Measurements from ENCODE around the gene SLC37A3.

- TF ChIP-seq CTCF (IDR thresholded peaks at IDR 0.05), result no peak
- no peak for TF ChIP-seq POLR2A (IDR thresholded peaks at IDR 0.05)
- TF ChIP-seq EP300 (IDR thresholded peaks at IDR 0.05), result no peak
These were observed 25.2 kb upstream of the SLC37A3 start for GRCh38 chr7:140423501-140423900.

Data from ovary (tissue), 3 donors.